GM10266 (cell line): ENCODE measurements around the gene POLG.

Experiments used
- DNase-seq: peaks from one replicate; pipeline ENCODE4 v3.0.0; 2012; ENCODE audit errors: extremely low spot score
- TF ChIP-seq, protein P1 (sequence below): IDR thresholded peaks from 2 replicates; pipeline ENCODE4 v1.5.1; 2012; ENCODE audit warnings: mild to moderate bottlenecking, low read depth; ENCODE audit not compliant: control insufficient read depth, insufficient read depth; ENCODE audit errors: missing control alignments

Gene POLG

DNA sequence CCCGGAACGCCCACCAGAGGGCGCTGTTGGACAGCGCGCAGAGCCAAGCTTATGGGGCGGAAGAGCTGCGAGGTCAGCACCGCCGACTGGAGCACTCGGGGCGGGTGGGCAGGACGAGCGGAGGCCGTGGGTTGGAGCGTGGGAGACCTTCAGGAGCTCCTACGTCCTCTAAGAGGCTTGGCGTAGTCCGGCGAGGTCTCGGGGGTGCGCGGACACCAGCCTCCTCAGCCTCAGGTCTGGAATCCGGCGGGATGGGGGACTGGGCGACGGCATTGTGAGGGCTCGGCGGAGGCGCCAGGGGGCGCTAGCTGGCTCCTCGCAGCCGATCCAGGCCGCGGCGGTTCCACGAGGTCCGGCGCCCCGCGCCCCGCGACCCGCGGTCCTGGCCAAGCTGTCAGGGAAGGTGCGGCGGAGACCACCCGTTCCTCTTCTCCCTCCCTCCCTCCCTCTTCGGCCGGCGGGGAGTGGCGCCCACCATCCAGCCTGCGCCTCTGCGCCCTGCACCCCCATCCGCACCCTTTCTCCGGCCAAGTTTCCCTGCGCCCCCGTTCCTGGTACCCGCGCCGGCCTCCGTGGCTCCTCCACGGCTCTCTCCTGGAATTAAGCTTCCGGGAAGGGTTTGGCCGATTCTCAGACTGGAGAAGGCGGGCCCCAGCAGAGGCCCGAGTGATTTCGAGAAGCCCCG, 24.3 kb upstream of the POLG start:
- peak; percentile 91 for DNase-seq
- TF ChIP-seq, protein P1, sequence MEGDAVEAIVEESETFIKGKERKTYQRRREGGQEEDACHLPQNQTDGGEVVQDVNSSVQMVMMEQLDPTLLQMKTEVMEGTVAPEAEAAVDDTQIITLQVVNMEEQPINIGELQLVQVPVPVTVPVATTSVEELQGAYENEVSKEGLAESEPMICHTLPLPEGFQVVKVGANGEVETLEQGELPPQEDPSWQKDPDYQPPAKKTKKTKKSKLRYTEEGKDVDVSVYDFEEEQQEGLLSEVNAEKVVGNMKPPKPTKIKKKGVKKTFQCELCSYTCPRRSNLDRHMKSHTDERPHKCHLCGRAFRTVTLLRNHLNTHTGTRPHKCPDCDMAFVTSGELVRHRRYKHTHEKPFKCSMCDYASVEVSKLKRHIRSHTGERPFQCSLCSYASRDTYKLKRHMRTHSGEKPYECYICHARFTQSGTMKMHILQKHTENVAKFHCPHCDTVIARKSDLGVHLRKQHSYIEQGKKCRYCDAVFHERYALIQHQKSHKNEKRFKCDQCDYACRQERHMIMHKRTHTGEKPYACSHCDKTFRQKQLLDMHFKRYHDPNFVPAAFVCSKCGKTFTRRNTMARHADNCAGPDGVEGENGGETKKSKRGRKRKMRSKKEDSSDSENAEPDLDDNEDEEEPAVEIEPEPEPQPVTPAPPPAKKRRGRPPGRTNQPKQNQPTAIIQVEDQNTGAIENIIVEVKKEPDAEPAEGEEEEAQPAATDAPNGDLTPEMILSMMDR: peak; percentile 100

DNA sequence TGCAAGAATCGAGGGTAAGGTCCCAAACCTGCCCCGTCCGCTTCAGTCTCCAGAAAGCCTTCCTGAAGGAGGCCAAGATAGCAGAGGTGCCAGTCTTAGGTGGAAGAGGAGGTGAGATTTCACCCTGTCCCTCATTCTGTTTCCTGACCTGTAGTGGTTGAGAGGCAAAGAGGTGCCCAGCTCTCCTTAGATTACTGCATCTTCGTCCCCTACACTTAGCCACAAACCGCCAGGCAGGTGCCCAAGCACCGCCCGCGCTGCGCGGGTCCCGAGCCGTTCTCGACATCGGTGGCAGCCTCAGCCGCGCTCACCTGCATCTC, 23.8 kb upstream of the POLG start:
- TF ChIP-seq, protein P1: no peak
- no peak for DNase-seq

DNA sequence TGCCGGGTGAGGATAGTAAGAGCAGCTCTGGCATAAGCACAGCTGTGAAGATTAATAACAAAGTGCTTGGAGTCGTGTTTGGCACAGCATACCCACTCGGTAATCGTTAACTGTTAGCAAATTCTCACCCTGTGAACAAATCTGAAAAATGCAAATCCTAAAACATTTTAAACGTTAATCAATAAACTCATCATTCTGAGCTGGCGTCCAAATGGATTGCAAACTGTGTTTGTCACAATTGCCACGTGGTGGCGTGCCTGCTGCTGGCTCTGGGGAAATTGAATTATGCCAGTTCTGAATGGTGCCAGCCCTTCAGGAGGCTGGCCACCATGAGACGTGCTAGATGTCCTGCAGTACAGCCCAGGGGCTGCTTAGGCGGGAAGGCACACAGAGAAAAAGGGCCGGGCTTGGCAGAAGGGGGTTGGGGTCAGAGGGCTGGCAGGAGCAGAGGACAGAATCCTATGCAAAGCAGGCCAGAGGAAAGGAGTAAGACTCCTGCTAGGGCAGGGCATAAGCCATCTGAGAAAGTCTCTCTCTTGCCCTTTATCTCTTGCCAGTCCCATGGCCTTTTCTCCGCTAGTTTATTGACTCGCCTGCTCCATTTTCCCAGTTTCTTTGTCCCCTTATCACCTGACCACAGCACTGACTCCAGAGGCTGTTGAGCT, 22.1 kb upstream of the POLG start:
- no peak for DNase-seq
- TF ChIP-seq, protein P1: peak; percentile 55

DNA sequence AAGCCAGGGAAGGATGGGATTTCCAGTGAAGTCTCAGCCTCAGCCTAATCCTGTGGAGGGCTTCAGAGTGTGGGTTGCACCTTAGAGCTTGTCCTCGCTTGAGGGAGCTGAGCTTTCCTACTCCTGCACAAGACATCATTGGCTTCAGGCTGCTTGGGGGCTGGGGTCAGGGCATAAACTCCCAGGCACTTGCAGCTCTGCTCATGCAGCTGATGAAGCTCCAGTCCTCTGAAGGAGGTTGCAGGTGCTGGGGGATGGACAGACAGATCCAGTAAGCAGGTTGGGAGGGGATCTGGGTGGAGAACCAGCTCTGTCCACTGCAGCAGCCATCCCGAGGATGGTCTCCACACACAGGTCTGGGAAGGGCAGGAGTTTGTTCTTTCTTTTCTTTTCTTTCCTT, 19.4 kb upstream of the POLG start:
- no peak for DNase-seq
- TF ChIP-seq, protein P1: no peak

DNA sequence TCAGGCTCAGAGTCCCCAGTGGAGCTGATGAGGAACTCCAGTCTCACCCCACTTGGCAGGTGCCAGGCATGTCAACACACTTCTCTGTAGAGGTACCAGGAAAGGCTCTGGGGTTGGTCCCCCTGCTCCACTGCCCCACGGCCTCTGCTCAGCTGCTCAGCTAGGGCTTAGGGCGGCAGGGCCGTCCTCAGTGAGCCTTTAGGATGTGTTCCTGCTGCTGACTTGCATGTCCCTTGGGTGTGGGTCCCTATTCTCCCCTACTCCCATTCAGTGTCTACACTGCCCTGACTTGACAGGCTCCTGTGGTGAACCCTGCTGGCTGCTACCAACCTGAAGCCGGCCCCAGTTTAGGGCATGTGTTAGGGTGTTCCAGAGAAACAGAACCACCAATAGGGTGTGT, 17.9 kb upstream of the POLG start:
- DNase-seq: no peak
- TF ChIP-seq, protein P1: no peak

DNA sequence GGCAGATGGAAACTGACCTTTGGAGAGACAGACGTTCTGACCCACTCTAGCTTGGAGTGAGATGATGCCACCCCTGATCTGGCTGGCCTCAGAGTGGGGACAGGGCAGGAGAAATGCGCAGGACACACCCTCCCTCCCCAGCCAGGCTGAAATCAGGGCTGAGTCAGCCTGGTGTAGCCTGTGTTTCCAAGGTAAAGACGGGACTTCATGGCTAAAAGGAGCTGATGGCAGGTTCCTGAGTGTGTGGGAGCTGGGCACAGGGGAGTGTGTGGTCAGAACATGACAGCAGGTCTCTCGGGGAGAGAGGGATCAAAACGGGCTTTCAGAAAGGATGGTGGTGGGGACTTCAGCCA, 14.6 kb upstream of the POLG start:
- no peak for DNase-seq
- TF ChIP-seq, protein P1: no peak

DNA sequence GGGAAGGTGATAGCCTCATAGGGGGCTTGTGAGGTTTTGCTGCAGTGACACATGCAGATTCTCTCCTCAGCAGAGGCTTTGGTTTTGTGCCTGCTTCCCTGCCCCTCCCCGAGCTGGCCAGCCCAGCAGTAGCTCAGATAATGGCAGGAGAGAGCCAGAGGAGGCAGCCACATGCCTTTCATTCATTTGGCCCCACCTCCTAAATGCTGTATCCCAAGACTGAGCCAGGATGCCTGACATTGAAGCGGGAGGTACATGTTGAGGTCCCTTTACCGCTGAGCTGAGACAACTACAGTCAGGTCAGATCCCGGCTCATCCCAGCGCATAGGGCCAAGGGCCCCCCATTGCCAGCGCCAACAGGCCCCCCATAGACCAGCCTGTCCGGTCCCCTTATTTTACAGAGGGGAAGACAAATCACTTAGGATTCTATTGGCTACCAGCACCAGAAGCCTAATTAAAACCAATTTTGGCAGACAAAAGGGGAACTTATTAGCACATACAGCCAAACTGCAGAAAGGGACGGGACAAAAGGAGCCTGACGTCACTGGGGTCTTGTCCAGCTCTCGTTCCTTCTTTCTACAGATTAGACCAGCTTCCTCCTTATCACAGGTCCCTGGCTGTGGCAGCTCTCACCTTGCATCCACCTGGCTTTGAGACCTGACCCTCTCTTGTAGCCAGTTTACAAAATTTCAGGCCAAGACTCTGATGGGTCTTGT, 12.1 kb upstream of the POLG start:
- DNase-seq: no peak

More for the DNA sequence above, 12.1 kb upstream of the POLG start:
- TF ChIP-seq, protein P1: no peak
